Stimulated activated effector memory CD8-positive, alpha-beta T cell treated with anti-CD3 and anti-CD28 coated beads, Interleukin-12 subunit alpha, Interleukin-12 subunit beta, amount 100 ng/mL, for 72 hours (primary cell): ENCODE results near the gene HMGN2.
A peak's percentile ranks its signal among the peaks of the same experiment; 100 is the strongest.

Experiments
- ATAC-seq: fragments of 150-1000 bp; cut with Tn5 transposase; 2 replicates; pipeline ENCODE4 v1.10.0; 2021
- DNase-seq, 2 donors: peaks; one replicate each; pipeline ENCODE4 v3.0.0; 2021 to 2022; ENCODE audit warnings: low spot score in 2 of 2
- H3K27ac Mint-ChIP-seq: one replicate; pipeline ENCODE4 v1.8.0; 2022; ENCODE audit warnings: mild to moderate bottlenecking, mixed read lengths
- H3K36me3 Mint-ChIP-seq: one replicate; pipeline ENCODE4 v1.8.0; 2022; ENCODE audit warnings: mild to moderate bottlenecking, mixed read lengths
- H3K4me1 Mint-ChIP-seq: one replicate; pipeline ENCODE4 v1.8.0; 2022; ENCODE audit warnings: mixed read lengths
- H3K4me3 Mint-ChIP-seq: one replicate; pipeline ENCODE4 v1.8.0; 2022; ENCODE audit warnings: mild to moderate bottlenecking, mixed read lengths
- H3K9me3 Mint-ChIP-seq: one replicate; pipeline ENCODE4 v1.8.0; 2022; ENCODE audit warnings: mixed read lengths

The HMGN2 gene

DNA sequence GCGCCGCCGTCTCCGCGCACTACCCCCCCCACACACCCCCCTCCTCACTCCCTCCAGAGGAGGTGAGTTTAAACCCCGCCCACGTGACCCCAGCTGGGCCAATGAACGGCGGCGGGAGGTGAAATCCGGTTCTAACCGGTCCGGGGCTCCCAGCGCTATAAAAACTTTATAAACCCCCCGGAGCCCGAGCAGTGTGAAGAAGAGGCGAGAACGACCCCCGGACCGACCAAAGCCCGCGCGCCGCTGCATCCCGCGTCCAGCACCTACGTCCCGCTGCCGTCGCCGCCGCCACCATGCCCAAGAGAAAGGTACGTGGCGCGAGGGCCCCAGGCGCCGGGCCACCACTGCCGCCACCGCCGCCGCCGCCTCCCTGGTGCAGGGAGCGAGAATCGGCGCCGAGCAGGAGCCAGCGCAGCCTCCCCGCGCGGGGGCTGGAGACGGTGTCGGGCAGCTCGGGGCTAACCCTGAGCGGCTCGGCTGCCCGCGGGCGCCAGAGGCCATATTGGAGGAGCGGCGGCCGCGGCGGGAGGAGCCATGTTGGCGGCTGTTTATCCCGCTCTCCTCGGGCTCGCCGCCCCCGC lies at the start of gene HMGN2:
HMGN2 (plus strand) TSS at position 121 of the 581 bp plus-strand sequence; CDS start at position 294, 173 bp downstream.
- H3K36me3 Mint-ChIP-seq = peaks cover 95% of the 10 kb centered on the region
- peak; percentile 68 to 93 for DNase-seq
- peak; percentile 79 for ATAC-seq
- H3K4me1 Mint-ChIP-seq = peaks cover 38% of the 10 kb centered on the region
- H3K9me3 Mint-ChIP-seq = no peaks in the 10 kb centered on the region
- H3K27ac Mint-ChIP-seq = peak within 1 kb of the TSS; percentile 93
- H3K4me3 Mint-ChIP-seq = peak within 1 kb of the TSS; percentile 80

DNA sequence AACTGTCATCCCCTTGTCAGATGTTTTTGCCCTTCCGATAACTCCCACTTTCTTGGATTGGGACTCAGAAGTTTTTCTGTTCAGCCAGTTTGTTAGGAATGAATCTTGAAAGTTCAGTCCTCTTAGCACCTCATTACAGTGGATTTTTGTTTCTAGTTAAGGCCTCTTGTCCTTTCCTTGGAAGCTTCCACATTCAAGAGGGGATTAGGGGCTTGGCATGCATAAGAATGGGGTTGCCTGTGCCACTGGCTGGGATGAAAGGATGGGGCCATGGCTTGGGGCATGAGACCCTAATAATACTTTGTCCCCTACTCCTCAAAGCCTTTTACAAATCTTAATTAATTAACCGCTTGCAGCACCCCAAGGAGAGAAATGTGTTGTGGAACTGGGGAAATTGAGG lies 42.5 kb upstream of the HMGN2 start:
- ATAC-seq (no peak), DNase-seq (no peak)
- Mint-ChIP-seq H3K36me3 (peaks cover 22% of the 10 kb centered on the region), H3K27ac (no peak overlapping the region), H3K9me3 (no peaks in the 10 kb centered on the region), H3K4me3 (no peak overlapping the region), H3K4me1 (peaks cover 20% of the 10 kb centered on the region)

DNA sequence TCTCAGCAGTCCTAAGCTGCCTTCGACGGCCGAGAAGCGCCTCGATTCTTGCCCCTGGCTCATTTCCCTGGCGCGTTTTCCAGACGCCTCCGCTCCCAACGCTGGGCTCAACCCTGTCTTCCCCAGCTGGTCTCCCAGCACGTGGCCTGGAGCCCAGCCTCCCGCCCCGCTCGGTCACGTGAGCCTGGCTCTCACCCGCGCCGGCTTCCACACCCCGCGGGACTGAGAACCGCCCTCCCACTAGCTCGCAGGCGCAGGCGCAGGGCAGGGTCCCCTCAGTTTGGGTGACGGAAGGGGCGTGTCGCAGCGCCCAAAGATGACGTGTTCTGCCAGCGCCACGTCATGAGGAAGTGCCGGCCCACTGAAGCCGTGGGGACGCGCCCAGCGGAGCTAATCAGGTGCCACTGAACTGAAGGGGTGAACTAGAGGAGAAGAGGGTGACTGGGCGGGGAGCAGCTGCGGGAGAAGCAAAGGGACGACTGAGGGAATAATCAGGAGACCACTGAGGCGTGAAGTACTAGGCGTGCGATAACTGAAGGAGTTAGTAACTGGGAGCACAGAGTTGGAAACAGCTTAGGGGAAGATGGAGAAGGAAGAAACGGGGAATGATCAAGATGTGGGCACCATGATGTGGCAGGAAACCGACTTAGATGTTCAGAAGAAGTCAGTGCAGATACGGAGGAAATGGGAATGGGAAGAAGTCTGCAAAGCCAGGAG lies 40.1 kb upstream of the HMGN2 start, which contains the start of gene DHDDS:
DHDDS (plus strand) TSS at position 343 of the 717 bp plus-strand sequence. CDS start 625 bp downstream, outside the sequence.
- Mint-ChIP-seq H3K9me3 (no peaks in the 10 kb centered on the region), H3K27ac (peak within 1 kb of the TSS; percentile 93), H3K4me1 (peaks cover 20% of the 10 kb centered on the region), H3K4me3 (peak within 1 kb of the TSS; percentile 91), H3K36me3 (peaks cover 46% of the 10 kb centered on the region)
- DNase-seq = peak; percentile 98 to 99
- ATAC-seq = peak; percentile 97

DNA sequence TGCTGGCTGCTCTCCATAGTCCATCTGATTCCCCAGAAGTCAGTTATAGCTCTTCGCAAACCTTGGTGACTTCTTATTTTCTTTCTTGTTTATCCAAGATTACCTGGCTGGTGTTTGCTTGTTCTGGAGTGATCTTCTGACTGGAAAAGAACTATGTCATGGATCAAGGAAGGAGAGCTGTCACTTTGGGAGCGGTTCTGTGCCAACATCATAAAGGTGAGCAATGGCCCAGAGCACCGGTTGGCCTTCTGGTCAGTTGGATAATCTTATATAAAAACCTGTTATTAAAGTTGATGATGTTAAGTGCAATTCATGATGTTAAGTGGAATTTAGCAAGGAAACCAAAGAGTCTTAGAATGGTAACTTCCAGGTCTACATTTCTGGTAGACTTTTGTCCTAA lies 39.4 kb upstream of the HMGN2 start:
- Mint-ChIP-seq H3K4me1 (peaks cover 20% of the 10 kb centered on the region), H3K4me3 (peak overlapping the region; percentile 91), H3K27ac (peak overlapping the region; percentile 93), H3K9me3 (no peaks in the 10 kb centered on the region), H3K36me3 (peaks cover 53% of the 10 kb centered on the region)
- DNase-seq = no peak
- ATAC-seq = no peak

DNA sequence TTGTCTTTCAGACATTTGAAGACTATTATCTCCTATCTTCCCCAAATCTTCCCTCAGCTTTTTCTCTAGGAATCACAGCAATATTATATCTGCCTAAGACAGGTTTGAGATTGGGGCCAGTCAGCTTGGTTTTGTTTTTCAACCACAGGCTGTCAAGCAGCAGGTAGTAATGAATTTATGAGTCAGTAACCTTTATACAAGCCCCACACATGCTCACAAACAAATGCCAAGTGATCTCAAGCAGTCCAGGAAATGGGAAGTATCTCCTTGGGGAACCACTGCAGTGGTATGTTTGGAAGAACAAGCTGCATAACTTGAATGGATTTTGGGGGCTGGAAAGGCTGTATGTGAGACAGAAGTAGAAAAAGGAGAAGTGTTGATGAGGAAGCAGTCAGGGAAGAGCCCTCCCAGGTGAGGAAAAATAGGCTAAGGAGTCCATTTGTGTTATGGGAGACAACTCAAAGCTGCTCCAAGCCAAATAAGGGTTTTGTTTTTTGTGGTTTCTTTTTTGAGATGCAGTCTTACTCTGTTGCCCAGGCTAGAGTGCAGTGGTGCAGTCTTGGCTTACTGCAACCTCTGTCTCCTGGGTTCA lies 38.0 kb upstream of the HMGN2 start:
- Mint-ChIP-seq H3K4me1 (peaks cover 20% of the 10 kb centered on the region), H3K36me3 (peaks cover 67% of the 10 kb centered on the region), H3K9me3 (no peaks in the 10 kb centered on the region), H3K27ac (no peak overlapping the region), H3K4me3 (no peak overlapping the region)
- no peak for ATAC-seq
- no peak for DNase-seq

DNA sequence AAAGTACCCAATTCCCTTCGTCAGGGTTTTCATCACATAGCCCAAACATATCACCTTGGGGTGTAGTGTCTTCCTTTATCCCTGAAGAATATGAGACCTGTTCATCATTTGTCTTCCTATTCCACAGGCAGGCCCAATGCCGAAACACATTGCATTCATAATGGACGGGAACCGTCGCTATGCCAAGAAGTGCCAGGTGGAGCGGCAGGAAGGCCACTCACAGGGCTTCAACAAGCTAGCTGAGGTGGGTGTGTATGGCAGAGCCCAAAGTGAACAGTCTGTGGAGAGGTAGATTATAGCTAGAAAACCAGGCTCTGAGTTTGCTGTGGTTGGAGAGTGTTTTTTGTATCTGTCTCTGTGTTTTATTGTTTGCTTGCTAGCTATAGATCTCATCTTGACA lies 34.2 kb upstream of the HMGN2 start:
- ATAC-seq = no peak
- Mint-ChIP-seq H3K27ac (no peak overlapping the region), H3K4me3 (no peak overlapping the region), H3K9me3 (no peaks in the 10 kb centered on the region), H3K36me3 (peaks cover 96% of the 10 kb centered on the region), H3K4me1 (peaks cover 10% of the 10 kb centered on the region)
- DNase-seq = no peak

DNA sequence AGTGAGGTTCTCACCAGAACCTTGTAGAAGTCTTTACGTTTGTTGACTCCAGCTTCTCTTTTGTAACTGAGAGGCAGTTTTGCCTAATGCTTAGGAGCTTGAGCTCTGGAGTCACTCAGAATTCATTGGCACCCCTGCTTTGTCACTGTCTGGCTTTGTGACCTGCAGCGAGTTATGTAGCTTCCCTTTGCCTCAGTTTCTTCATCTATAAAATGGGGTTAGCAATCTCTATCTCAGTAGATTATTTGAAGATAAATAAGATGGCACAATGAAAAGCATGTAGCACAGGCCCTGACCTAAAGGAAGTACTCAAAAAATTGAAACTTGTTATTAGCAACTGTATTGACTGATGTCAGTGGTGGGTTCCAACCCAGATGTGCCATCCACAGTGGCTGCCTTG lies 32.0 kb upstream of the HMGN2 start:
- H3K9me3 Mint-ChIP-seq = no peaks in the 10 kb centered on the region
- no peak overlapping the region for H3K4me3 Mint-ChIP-seq
- H3K36me3 Mint-ChIP-seq = peaks cover 100% of the 10 kb centered on the region
- no peak overlapping the region for H3K27ac Mint-ChIP-seq
- ATAC-seq (no peak), DNase-seq (no peak)
- no peaks in the 10 kb centered on the region for H3K4me1 Mint-ChIP-seq

DNA sequence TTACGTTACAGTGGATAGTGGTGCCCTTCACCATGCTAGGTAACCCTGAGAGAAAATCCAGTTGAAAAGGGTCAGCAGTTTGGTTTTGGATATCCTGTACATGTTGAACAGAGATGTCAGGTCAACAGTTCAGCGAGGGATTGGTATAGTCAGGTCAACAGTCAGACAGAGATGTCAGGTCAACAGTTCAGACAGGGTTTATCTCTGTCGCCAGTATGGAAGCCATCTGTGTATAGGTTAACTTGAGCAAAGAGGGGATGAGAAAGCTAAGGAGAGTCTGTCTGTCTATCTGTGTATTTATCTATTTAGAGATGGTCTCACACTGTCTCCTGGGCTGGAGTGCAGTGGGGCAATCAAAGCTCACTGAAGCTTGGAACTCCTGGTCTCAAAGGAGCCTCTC lies 22.4 kb upstream of the HMGN2 start:
- ATAC-seq = no peak
- H3K27ac Mint-ChIP-seq = peak overlapping the region; percentile 56
- H3K4me1 Mint-ChIP-seq = no peaks in the 10 kb centered on the region
- H3K36me3 Mint-ChIP-seq = peaks cover 99% of the 10 kb centered on the region
- no peak overlapping the region for H3K4me3 Mint-ChIP-seq
- DNase-seq = no peak
- no peaks in the 10 kb centered on the region for H3K9me3 Mint-ChIP-seq

DNA sequence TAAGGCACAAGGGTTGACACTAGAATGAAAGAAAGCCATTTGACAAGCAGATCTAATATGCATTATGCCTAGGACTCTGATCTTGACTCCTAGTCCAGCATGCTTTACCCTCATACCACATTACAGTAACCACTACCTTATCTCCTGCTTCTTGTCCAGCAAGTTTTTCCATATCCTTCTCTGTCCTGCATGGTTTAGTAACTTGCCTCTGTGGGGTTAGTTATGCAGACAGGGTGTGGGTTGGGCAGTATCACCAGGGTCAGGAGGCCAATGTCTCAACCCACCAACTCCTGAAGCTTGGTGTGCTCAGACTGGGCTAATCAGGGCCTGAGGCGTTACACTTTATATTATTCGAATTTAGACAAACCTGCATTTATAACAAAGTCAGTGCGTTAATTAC lies 21.3 kb upstream of the HMGN2 start:
- ATAC-seq = no peak

DNA sequence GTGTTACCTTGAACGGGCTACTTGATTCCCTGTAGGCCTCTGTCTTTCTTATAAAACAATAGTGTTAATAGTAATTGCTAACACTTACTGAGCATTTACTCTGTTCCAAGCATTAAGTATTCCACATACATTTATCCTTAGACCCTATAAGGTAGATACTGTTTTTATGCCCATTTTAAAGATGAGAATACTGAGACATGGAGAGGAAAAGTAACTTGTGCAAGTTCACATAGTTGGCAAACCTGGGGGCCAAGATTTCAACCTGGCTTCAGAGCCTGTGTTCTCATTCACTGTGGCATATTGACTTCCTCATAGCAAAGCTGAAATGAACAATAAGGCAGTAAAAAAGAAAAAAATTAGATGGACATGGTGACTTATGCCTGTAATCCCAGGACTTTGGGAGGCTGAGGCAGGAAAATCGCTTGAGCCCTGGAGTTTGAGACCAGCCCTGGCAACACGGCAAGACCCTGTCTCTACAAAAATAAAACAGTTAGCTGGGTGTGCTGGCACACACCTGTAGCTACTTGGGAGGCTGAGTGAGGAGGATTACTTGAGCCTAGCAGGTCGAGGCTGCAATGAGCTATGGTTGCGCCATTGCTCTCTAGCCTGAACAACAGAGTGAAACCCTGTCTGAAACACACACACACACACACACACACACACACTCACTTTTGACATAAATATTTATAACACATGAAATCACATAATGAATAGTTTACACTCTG lies 19.6 kb upstream of the HMGN2 start:
- H3K27ac Mint-ChIP-seq = no peak overlapping the region
- ATAC-seq (no peak), DNase-seq (no peak)
- H3K4me3 Mint-ChIP-seq = no peak overlapping the region
- peaks cover 97% of the 10 kb centered on the region for H3K36me3 Mint-ChIP-seq
- H3K4me1 Mint-ChIP-seq = no peaks in the 10 kb centered on the region
- no peaks in the 10 kb centered on the region for H3K9me3 Mint-ChIP-seq

More for the DNA sequence above, 21.3 kb upstream of the HMGN2 start:
- no peaks in the 10 kb centered on the region for H3K4me1 Mint-ChIP-seq
- DNase-seq = no peak
- peaks cover 98% of the 10 kb centered on the region for H3K36me3 Mint-ChIP-seq
- no peaks in the 10 kb centered on the region for H3K9me3 Mint-ChIP-seq
- H3K27ac Mint-ChIP-seq = no peak overlapping the region
- no peak overlapping the region for H3K4me3 Mint-ChIP-seq

DNA sequence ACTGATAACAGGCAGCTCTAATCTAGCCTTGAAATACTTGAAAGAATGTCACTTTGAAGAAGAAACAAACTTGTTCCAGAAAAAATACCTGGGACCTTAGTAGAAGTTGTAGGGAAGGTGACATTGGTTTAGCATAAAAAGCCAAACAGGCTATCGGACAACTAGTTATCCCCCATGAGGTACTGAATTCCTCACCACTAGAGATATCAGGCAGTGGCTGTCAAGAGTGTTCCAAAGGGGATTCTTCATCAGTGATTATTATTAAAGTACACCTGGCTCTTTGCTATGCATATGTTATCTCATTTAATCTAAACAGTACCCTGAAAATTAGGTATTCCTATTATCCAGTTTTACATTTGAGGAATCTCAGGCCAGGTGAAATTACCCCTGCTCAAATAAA lies 13.1 kb upstream of the HMGN2 start:
- DNase-seq (no peak), ATAC-seq (no peak)
- no peaks in the 10 kb centered on the region for H3K9me3 Mint-ChIP-seq
- H3K27ac Mint-ChIP-seq = no peak overlapping the region
- H3K36me3 Mint-ChIP-seq = peaks cover 94% of the 10 kb centered on the region
- no peak overlapping the region for H3K4me3 Mint-ChIP-seq
- H3K4me1 Mint-ChIP-seq = no peaks in the 10 kb centered on the region

DNA sequence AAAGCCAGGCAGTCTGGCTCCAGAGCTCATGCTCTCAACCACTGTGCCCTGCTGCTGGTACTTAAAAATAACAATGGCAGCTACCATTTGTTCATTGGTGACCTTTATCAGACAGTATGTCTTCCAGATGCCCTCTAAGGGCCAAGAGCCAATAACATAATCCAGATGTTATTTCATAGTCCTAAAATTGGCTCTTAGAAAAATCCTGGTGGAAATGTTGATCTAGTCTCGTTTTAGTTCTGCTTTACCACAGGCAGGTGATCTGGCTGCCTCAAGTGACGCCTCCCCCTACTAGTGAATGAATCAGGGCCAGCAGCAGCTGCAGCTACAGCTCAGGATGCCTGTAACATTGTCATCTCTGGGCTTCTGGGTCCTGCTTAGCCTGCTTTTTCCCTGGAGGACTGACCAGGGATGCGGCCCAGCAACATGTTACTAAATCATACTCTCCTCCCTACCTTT lies 12.6 kb upstream of the HMGN2 start:
- peaks cover 94% of the 10 kb centered on the region for H3K36me3 Mint-ChIP-seq

DNA sequence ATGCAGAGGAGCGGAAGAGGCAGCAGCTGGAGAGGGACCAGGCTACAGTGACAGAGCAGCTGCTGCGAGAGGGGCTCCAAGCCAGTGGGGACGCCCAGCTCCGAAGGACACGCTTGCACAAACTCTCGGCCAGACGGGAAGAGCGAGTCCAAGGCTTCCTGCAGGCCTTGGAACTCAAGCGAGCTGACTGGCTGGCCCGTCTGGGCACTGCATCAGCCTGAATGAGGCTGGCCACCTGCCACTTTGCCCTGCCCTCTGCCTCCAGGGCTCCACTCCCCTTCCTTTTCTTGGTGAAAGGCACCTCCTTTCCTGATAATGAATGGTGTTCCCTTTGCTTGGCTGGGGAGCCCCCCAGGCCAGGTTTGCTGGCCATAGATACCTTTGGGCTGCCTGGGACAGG lies 3.3 kb upstream of the HMGN2 start:
- ATAC-seq = no peak
- no peak for DNase-seq
- peaks cover 93% of the 10 kb centered on the region for H3K36me3 Mint-ChIP-seq
- H3K4me3 Mint-ChIP-seq = no peak overlapping the region
- no peaks in the 10 kb centered on the region for H3K9me3 Mint-ChIP-seq
- H3K27ac Mint-ChIP-seq = no peak overlapping the region
- H3K4me1 Mint-ChIP-seq = peaks cover 34% of the 10 kb centered on the region

More for the DNA sequence above, 12.6 kb upstream of the HMGN2 start:
- H3K9me3 Mint-ChIP-seq = no peaks in the 10 kb centered on the region
- no peak overlapping the region for H3K4me3 Mint-ChIP-seq
- no peak for ATAC-seq
- no peak for DNase-seq
- no peaks in the 10 kb centered on the region for H3K4me1 Mint-ChIP-seq
- H3K27ac Mint-ChIP-seq = peak overlapping the region; percentile 12

DNA sequence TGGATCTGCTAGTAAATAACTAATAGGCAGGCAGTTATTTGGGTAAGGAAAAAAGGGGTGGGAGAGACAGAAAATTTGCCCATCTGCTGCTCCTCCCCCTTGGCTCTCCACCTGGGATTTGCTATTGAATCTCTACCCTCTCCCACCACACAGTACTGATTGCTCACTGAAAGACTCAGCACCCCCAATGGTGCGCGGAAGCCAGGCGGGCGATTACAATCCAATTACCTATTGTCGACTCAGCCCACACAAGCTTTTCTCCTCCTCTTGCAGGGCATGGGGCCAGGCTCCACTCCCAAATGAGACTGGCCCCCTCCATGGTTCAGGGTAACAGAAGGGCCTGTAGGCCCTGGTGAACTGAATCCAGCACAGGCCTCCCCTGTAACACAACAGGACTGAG lies 2.7 kb upstream of the HMGN2 start:
- H3K36me3 Mint-ChIP-seq = peaks cover 93% of the 10 kb centered on the region
- H3K4me3 Mint-ChIP-seq = no peak overlapping the region
- no peak for ATAC-seq
- H3K4me1 Mint-ChIP-seq = peaks cover 40% of the 10 kb centered on the region
- DNase-seq = no peak
- H3K27ac Mint-ChIP-seq = peak overlapping the region; percentile 79
- H3K9me3 Mint-ChIP-seq = no peaks in the 10 kb centered on the region

DNA sequence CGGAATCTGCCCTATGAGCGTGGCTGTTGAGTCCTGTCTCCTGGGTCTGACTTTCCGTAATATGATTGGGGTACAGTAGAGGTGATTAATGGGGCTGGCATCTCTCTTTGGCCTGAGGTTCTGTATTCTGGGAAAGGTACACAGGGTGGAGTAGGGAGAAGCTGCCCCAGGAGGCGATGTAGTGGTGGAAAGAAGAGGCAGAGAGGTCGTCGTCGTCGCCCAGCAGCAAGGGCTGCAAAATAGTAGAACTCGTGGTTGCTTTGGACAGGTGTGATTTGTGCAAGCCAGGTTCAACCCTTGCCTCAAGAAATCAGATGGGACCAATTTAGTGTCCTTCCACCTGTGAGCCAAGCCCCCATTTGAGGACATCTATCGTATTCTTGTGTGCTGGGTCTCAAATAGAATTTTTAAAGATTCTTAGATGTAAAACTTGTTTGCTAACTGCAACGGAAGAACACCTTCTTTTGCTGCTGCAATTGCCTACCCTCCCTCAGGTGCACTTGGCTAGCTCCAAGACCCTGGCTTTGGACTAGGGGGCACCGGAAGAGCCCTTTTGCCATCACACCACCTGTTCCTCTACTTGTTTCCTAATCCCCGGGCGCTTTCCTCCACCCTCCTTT lies 1.3 kb upstream of the HMGN2 start:
- H3K4me1 Mint-ChIP-seq = peaks cover 44% of the 10 kb centered on the region
- ATAC-seq (no peak), DNase-seq (no peak)
- H3K27ac Mint-ChIP-seq = peak overlapping the region; percentile 93
- H3K9me3 Mint-ChIP-seq = no peaks in the 10 kb centered on the region
- H3K36me3 Mint-ChIP-seq = peaks cover 95% of the 10 kb centered on the region
- H3K4me3 Mint-ChIP-seq = peak overlapping the region; percentile 80
